SK-N-MC (cell line): ENCODE results near the gene CHTF18.

ENCODE experiments used
- DNase-seq: peaks from one replicate; pipeline ENCODE4 v3.0.0-alpha.2; 2011; ENCODE audit warnings: low read depth, low spot score
- H3K27ac ChIP-seq: fragments of 200-600 bp; sonication (generic); 2 replicates; pipeline ENCODE4 v1.5.1; 2016; ENCODE audit warnings: mixed run types
- H3K36me3 ChIP-seq: fragments of 200-600 bp; sonication (generic); 2 replicates; pipeline ENCODE4 v1.6.1; 2017; ENCODE audit warnings: antibody characterized with exemption, low read length, mixed read lengths; ENCODE audit not compliant: insufficient read depth
- H3K4me3 ChIP-seq: fragments of 200-600 bp; sonication (generic); 2 replicates; pipeline ENCODE4 v1.5.1; 2016
- H3K9ac ChIP-seq: fragments of 200-600 bp; sonication (generic); 2 replicates; pipeline ENCODE4 v1.8.0; 2017; ENCODE audit warnings: mixed run types, mixed read lengths; ENCODE audit not compliant: insufficient read length
- H3K9me3 ChIP-seq: fragments of 200-600 bp; sonication (generic); 2 replicates; pipeline ENCODE4 v1.6.1; 2017; ENCODE audit warnings: low read depth, mild to moderate bottlenecking, antibody characterized with exemption, low read length, moderate library complexity, mixed read lengths
- EZH2 ChIP-seq: fragments of 200-600 bp; sonication (generic); IDR thresholded peaks from one replicate; pipeline ENCODE4 v1.6.1; 2017; ENCODE audit warnings: antibody characterized with exemption
- FOXP2 ChIP-seq: optimal IDR thresholded peaks from 2 replicates; pipeline ENCODE3; 2011; ENCODE audit warnings: mild to moderate bottlenecking, moderate library complexity; ENCODE audit not compliant: insufficient read depth; ENCODE audit errors: extremely low read length, control extremely low read depth
- POLR2AphosphoS5 ChIP-seq: IDR thresholded peaks from 2 replicates; pipeline ENCODE4 v1.6.1; 2012; ENCODE audit warnings: mild to moderate bottlenecking, low read depth, low read length, borderline replicate concordance

The CHTF18 gene

DNA sequence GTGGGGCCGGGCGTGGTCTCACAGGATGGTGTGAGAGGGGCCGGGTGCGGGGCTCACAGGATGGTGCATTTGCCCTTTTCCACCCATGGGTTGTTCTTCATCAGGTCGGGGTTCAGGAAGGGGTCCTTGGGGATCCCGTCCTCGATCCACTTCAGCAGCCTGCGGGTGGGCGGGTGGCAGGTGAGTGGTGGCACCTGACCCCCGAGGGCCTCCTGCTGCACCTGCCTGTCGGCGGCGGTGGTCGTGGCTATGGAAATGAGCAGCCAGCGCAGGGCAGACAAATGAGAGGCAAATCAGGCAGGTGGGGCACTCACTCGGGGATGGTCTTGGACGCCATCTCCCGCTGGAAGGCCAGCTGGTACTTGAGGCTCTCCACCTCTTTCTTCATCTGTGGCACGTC lies 10.2 kb downstream of the CHTF18 start:
- H3K9me3 ChIP-seq: no peaks in the 10 kb centered on the region
- DNase-seq: no peak
- H3K27ac ChIP-seq: no peak overlapping the region
- H3K9ac ChIP-seq: no peak overlapping the region
- H3K4me3 ChIP-seq: no peak overlapping the region
- no peaks in the 10 kb centered on the region; the same call in 1 of the 2 replicates for H3K36me3 ChIP-seq
- no peak for TF ChIP-seq FOXP2
- TF ChIP-seq EZH2: no peak
- no peak for TF ChIP-seq POLR2AphosphoS5

DNA sequence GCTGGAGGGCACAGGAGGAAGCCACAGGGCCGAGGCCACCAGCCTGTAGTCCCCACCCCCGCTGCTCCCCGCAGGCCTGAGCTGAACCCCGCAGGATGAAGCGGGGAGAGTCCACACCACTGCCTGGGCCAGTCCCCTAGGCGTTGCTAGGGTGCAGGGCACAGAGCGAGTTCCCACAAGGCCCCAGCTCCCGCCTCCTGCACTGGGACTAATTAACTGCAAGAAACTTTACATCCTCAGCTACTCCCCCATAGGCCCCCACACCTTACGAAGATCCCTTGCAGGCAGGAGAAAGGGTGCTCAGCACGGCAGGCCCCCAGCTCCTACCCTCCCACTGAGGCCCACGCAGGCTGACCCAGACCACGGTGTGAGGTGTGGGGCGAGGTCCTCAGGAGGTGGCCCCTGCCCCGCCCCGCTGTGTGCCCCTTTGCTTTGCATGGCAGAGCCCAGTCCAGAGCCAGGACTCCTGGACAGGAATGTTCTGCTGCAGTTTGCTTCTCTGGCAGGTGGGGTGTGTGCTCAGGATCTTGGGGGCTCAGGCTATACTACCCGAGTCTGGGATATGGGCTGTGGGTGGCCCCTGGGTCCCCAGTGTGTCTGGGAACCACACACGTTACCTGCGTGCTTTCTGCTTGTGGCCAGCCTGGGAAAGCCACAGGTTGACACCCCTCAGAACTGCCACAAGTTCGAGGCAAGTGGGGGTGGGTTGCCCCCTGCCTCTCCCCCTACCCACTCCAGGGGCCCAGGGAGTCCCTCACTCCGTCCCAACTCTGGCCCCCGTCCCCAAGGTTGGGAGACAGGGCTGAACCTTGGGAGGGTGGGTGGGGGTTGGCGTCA lies 10.9 kb downstream of the CHTF18 start:
- H3K9ac ChIP-seq: no peak overlapping the region
- TF ChIP-seq EZH2 (no peak), FOXP2 (no peak), POLR2AphosphoS5 (no peak)
- H3K4me3 ChIP-seq: no peak overlapping the region
- H3K9me3 ChIP-seq: no peaks in the 10 kb centered on the region
- DNase-seq: no peak
- no peak overlapping the region for H3K27ac ChIP-seq
- no peaks in the 10 kb centered on the region; the same call in 1 of the 2 replicates for H3K36me3 ChIP-seq

DNA sequence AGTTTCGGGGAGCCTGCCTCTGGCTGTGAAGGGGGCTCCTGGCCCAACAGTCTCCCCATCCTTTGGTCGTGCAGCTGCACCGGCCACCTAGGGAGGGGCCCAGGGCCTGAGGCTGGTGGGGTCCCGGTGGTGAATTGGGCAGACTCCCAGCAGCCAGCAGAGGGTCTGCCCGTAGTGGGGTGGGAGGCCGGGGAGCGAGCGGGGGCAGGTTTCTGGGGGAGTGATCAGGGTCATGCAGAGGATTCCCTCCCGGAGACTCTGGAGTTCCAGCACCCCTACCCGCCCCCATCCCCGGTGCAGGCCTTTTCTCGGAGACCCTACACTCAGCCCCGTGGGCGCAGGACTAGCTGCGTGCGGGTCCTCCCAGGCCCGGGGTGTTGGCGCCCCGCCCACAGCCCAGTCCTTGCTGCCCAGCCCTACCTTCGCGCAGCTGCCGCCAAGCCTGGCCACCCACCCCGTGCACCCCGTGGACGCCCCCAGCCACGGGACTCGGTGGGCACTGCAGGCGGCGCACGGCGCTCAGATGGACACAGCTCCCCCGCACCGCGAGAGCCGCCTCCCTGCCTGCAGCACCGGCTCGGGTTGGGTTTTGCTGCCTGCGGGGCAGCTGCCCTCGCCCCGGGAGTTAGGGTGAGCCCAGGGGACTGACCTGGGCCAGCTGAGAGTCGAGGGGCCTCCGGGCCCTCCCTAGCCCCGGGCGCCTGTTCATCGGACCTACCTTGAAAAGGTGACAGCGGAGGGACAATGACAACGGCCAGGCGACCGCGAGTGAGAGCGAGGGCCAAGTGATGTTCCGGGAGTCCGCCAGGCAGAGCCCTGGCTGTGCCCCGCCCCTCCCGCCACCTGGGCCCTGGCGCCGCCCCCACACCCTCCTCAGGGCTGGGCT lies 11.8 kb downstream of the CHTF18 start, which contains the start of gene GNG13:
Gene GNG13, minus strand, starts transcription at position 787 of the 886 bp plus-strand sequence. CDS start 1,657 bp downstream, outside the sequence.
- no peaks in the 10 kb centered on the region for H3K9me3 ChIP-seq
- no peak within 1 kb of the TSS for H3K27ac ChIP-seq
- DNase-seq: no peak
- no peak within 1 kb of the TSS for H3K9ac ChIP-seq
- no peaks in the 10 kb centered on the region; the same call in 1 of the 2 replicates for H3K36me3 ChIP-seq
- TF ChIP-seq EZH2: no peak
- no peak for TF ChIP-seq FOXP2
- no peak for TF ChIP-seq POLR2AphosphoS5
- no peak within 1 kb of the TSS for H3K4me3 ChIP-seq

DNA sequence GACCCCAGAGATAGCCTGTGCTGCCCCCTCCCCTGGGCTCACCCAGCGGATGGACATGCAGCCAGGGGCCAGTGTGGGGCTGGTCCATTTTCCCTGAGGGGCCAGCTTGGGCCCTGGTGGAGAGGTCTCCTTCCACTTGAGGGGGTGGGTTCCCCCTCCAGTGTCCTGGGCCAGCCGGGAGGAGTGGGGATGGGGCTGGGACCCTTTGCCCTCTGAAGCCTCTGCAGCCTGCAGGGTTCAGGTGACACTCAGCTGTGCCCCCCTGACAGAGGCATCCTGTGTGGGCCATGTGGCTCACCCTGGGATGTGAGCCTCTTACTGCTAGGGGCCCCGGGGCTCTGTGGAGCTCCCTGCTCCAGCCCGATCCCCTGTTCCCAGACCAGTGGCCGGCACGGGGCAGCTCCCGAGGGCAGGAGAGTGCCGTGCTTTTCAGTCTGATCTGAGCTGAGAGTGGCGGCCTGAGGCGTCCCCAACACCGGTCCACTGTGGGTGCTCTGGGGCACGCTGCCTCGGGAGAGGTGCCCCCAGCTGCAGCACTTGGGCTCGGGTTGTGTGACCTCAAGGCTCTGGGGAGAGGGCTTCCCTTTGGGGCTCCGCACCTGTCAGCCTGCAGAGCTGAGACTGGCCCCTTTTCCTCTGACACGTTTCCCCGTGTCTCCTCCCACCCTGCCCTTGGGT lies 12.6 kb downstream of the CHTF18 start:
- TF ChIP-seq FOXP2 (no peak), POLR2AphosphoS5 (no peak), EZH2 (no peak)
- no peak overlapping the region for H3K4me3 ChIP-seq
- no peak overlapping the region for H3K27ac ChIP-seq
- no peak overlapping the region for H3K9ac ChIP-seq
- H3K9me3 ChIP-seq: no peaks in the 10 kb centered on the region
- no peak for DNase-seq
- no peaks in the 10 kb centered on the region; the same call in 1 of the 2 replicates for H3K36me3 ChIP-seq

DNA sequence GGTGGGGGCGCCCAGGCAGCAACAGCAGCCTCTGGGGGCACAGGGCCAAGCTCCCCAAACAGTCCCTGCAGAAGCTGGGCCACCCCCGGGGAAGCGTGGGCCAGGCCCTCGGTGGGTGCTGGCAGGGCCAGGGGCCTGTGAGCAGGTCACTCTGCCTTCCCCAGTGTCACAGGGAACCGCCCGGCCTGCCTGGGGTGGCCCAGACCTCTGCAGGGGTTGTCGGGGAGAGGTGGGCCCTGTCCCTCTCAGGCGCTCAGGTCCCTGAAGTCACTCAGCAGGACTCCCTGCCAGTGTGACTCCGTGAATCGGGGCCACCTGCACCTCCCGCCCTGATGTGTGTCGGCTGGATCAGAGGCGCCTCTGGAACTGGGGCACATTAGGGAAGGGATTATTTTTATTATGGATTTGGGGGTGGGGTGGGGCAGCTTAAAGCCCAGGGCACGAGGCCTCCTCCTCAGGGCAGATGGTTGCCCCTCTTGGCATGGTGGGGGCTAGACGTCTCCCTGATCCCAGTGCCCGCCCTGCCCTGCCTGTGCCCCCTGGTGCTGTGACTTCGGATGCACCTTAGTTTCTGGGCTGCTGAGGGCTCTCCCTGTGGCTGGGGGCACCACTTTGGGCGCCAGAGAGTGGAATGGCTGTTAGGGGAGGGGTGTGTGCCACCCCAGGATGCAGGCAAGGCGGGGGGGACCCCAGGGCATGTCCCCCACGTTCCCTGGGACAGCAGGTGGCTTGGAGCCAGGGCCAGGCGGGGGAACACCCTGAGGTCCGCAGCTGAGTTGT lies 13.4 kb downstream of the CHTF18 start:
- no peak overlapping the region for H3K9ac ChIP-seq
- no peak for DNase-seq
- H3K4me3 ChIP-seq: no peak overlapping the region
- no peak for TF ChIP-seq POLR2AphosphoS5
- no peak for TF ChIP-seq FOXP2
- no peak for TF ChIP-seq EZH2
- no peak overlapping the region for H3K27ac ChIP-seq
- H3K36me3 ChIP-seq: no peaks in the 10 kb centered on the region; the same call in 1 of the 2 replicates
- H3K9me3 ChIP-seq: no peaks in the 10 kb centered on the region

DNA sequence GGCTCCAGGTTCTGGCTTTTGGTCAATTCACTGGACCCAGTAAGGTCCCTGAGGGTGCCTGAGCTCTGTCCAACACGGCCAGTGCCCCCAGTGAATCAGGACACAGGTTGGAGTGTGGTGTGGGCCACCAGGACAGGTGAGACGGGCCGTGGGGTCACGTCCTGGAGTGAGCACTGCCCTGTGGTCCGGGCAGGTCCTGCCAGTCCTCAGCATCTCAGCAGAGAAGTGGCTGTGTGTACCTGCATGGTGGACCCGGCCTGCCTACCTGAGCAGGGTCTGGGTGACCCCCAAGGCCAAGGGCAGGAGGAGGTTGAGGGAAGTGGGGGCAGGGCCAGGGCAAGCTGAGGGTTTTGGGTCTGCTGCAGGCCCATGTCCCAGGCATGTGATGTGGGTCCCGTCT lies 14.0 kb downstream of the CHTF18 start:
- no peak for DNase-seq
- Histone ChIP-seq H3K27ac (no peak overlapping the region), H3K9me3 (no peaks in the 10 kb centered on the region), H3K9ac (no peak overlapping the region), H3K4me3 (no peak overlapping the region), H3K36me3 (no peaks in the 10 kb centered on the region; the same call in 1 of the 2 replicates)
- TF ChIP-seq POLR2AphosphoS5 (no peak), FOXP2 (no peak), EZH2 (no peak)
